GM19023 (cell line): Measurements from ENCODE around the gene PRR3.
A peak's percentile ranks its signal among the peaks of the same experiment; 100 is the strongest.
"Not testable (repeated sequence)": the region's sequence is repeated elsewhere in the genome, so short reads cannot be mapped to it uniquely, and the experiment has no call there.

Experiments
- ATAC-seq: cut with Tn5 transposase; IDR thresholded peaks from one replicate; pipeline ENCODE4 v1.9.1; 2021; ENCODE audit warnings: mild to moderate bottlenecking, moderate library complexity; ENCODE audit not compliant: unreplicated experiment

Gene PRR3

GRCh38 chr6:30556906-30557682, at the start of gene PRR3:
Gene PRR3 (plus strand): TSS chr6:30557295. CDS start chr6:30557345, 50 bp downstream.
- ATAC-seq: peak; percentile 56

GRCh38 chr6:30507849-30508827, 49.0 kb upstream of the PRR3 start:
- no peak for ATAC-seq

GRCh38 chr6:30508890-30509736, 48.0 kb upstream of the PRR3 start:
- ATAC-seq: no peak

- ATAC-seq: no peak
These were observed 46.5 kb upstream of the PRR3 start for GRCh38 chr6:30510419-30511168.

- ATAC-seq: no peak
These were observed 45.9 kb upstream of the PRR3 start for GRCh38 chr6:30511169-30511546.

- no peak for ATAC-seq
These were observed 43.6 kb upstream of the PRR3 start for GRCh38 chr6:30513451-30513850.

- no peak for ATAC-seq
These were observed 42.0 kb upstream of the PRR3 start for GRCh38 chr6:30515106-30515505.

- ATAC-seq: peak; percentile 78
These were observed 40.9 kb upstream of the PRR3 start for GRCh38 chr6:30515944-30516753.

- not testable (repeated sequence) for ATAC-seq
These were observed 40.4 kb upstream of the PRR3 start for GRCh38 chr6:30516754-30517076.

- ATAC-seq: not testable (repeated sequence)
These were observed 39.2 kb upstream of the PRR3 start for GRCh38 chr6:30517767-30518504.

- not testable (repeated sequence) for ATAC-seq
These were observed 38.5 kb upstream of the PRR3 start for GRCh38 chr6:30518505-30519145.

- no peak for ATAC-seq
These were observed 36.6 kb upstream of the PRR3 start for GRCh38 chr6:30520522-30520921.

- not testable (repeated sequence) for ATAC-seq
These were observed 36.0 kb upstream of the PRR3 start for GRCh38 chr6:30521082-30521481.

- ATAC-seq: not testable (repeated sequence)
These were observed 35.1 kb upstream of the PRR3 start for GRCh38 chr6:30521952-30522351.

GRCh38 chr6:30526444-30526843, 30.7 kb upstream of the PRR3 start:
- not testable (repeated sequence) for ATAC-seq

- ATAC-seq: not testable (repeated sequence)
These were observed 27.7 kb upstream of the PRR3 start for GRCh38 chr6:30529349-30529875.

GRCh38 chr6:30530014-30530413, 27.1 kb upstream of the PRR3 start:
- no peak for ATAC-seq
